Esophagus squamous epithelium (tissue), 4 donors: ENCODE results near the gene COX4I1.

ENCODE experiments used
- CTCF ChIP-seq, 6 experiments: fragments of 450-650 bp in 4 of 6; fragments of 200-600 bp in 2 of 6; sonication (generic) in 2 of 6; IDR thresholded peaks; one replicate each; pipeline ENCODE4 v1.5.1; 2016 to 2019; ENCODE audit warnings: antibody characterized with exemption in 6 of 6, mild to moderate bottlenecking in 4 of 6, moderate library complexity in 4 of 6
- POLR2A ChIP-seq, 4 donors: fragments of 450-650 bp; IDR thresholded peaks; one replicate each; pipeline ENCODE4 v1.6.1; 2017; ENCODE audit warnings: antibody characterized with exemption in 4 of 4, mild to moderate bottlenecking in 4 of 4, moderate library complexity in 3 of 4

- no peak for TF ChIP-seq POLR2A (IDR thresholded peaks at IDR 0.05)
- peak; percentile 61 to 78 (median 72) for TF ChIP-seq CTCF (IDR thresholded peaks at IDR 0.05)
Observed at GRCh38 chr16:85819245-85819644, 19.8 kb downstream of the COX4I1 start.
